ENCODE data around the gene FAM13A. TPM values are rescaled to one million over a fixed set of nuclear protein-coding genes. Genes with fewer than 3 reads are reported as not detected.

The FAM13A gene
- total and polyA plus RNA-seq, 10 of the 15 experiments (the other 5 are each of a cell fraction or from before 2014, with no cell fraction given): 0.05 to 1.8 (median 0.27) TPM; not detected in 1

- TF ChIP-seq REST (IDR thresholded peaks at IDR 0.05; ENCODE audit: low read depth, low read length): no peak
- TF ChIP-seq FOS (IDR thresholded peaks at IDR 0.05; ENCODE audit: borderline replicate concordance, extremely low read depth, insufficient read length): no peak
- no peak for TF ChIP-seq SMARCA5 (IDR thresholded peaks at IDR 0.05)
- no peak for TF ChIP-seq SMC3 (IDR thresholded peaks at IDR 0.05; ENCODE audit: borderline replicate concordance, low read length)
- TF ChIP-seq MYC (IDR thresholded peaks at IDR 0.05; ENCODE audit: insufficient read depth, insufficient read length, insufficient replicate concordance, low read length, severe bottlenecking): no peak
- TF ChIP-seq RAD51 (IDR thresholded peaks at IDR 0.05): no peak
- TF ChIP-seq SKIL (IDR thresholded peaks at IDR 0.05; ENCODE audit: low read depth, poor library complexity, severe bottlenecking): peak; percentile 94
- no peak for TF ChIP-seq MAX (IDR thresholded peaks at IDR 0.05; ENCODE audit: low read depth, low read length)
- peak; percentile 37; the same call in 1 of the 2 replicates for TF ChIP-seq DPF2 (IDR thresholded peaks at IDR 0.05)
- no peak for TF ChIP-seq IRF4 (IDR thresholded peaks at IDR 0.05; ENCODE audit: low read depth, low read length)
- TF ChIP-seq KLF5 (IDR thresholded peaks at IDR 0.05; ENCODE audit: partially characterized antibody): no peak
- peak; percentile 73 for TF ChIP-seq JUNB (IDR thresholded peaks at IDR 0.05)
- TF ChIP-seq SRF (IDR thresholded peaks at IDR 0.05; ENCODE audit: low read depth in 2 of 2, low read length in 2 of 2): peak; percentile 64 to 91
- TF ChIP-seq E4F1 (IDR thresholded peaks at IDR 0.05; ENCODE audit: borderline replicate concordance, partially characterized antibody): no peak
- peak; percentile 30; the same call in 1 of the 2 replicates for TF ChIP-seq IKZF1 (conservative IDR thresholded peaks at IDR 0.05)
- TF ChIP-seq SREBF1 (IDR thresholded peaks at IDR 0.05; ENCODE audit: low read length): no peak
- TF ChIP-seq IKZF2 (IDR thresholded peaks at IDR 0.05): peak; percentile 64 to 77; a peak in 3 of 4 replicates
- no peak for TF ChIP-seq NR2F1 (conservative IDR thresholded peaks at IDR 0.05)
- no peak for TF ChIP-seq RELA (IDR thresholded peaks at IDR 0.05; ENCODE audit: borderline replicate concordance, partially characterized antibody)
Observed at GRCh38 chr4:89101256-89102161, 44.5 kb upstream of the FAM13A start (continued).

Measured in GM12878 (cell line).